Naive B cell (primary cell): ENCODE results near the gene GNL3L. TPM values are rescaled to one million over a fixed set of nuclear protein-coding genes. Genes with fewer than 3 reads are reported as not detected.

ENCODE experiments used
- ATAC-seq, 2 donors: fragments of 150-1000 bp; cut with Tn5 transposase; 2 replicates each; pipeline ENCODE4 v1.10.0; 2021; ENCODE audit warnings: low read depth in 2 of 2, mild to moderate bottlenecking in 2 of 2, moderate library complexity in 2 of 2
- DNase-seq: peaks from one replicate; pipeline ENCODE4 v3.0.0; 2022
- H3K27ac Mint-ChIP-seq, 6 donors: one replicate each; pipeline ENCODE4 v1.8.0; 2020 to 2022; ENCODE audit warnings: mild to moderate bottlenecking in 6 of 6, mixed read lengths in 6 of 6, moderate library complexity in 5 of 6, inconsistent platforms in 2 of 6
- H3K27me3 Mint-ChIP-seq, 3 donors: one replicate each; pipeline ENCODE4 v1.8.0; 2021 to 2022; ENCODE audit warnings: mixed read lengths in 3 of 3, mild to moderate bottlenecking in 1 of 3
- H3K36me3 Mint-ChIP-seq, 2 donors: one replicate each; pipeline ENCODE4 v1.8.0; 2020 to 2022; ENCODE audit warnings: mixed read lengths in 2 of 2, inconsistent platforms in 1 of 2, mild to moderate bottlenecking in 1 of 2
- H3K4me1 Mint-ChIP-seq, 3 donors: one replicate each; pipeline ENCODE4 v1.8.0; 2020 to 2022; ENCODE audit warnings: mixed read lengths in 3 of 3, inconsistent platforms in 1 of 3, mild to moderate bottlenecking in 1 of 3, moderate library complexity in 1 of 3
- H3K4me3 Mint-ChIP-seq, 8 donors: one replicate each; pipeline ENCODE4 v1.8.0; 2020 to 2022; ENCODE audit warnings: mild to moderate bottlenecking in 8 of 8, mixed read lengths in 8 of 8, moderate library complexity in 8 of 8, inconsistent platforms in 2 of 8
- H3K9me3 Mint-ChIP-seq, 7 donors: one replicate each; pipeline ENCODE4 v1.8.0; 2020 to 2022; ENCODE audit warnings: mixed read lengths in 7 of 7, mild to moderate bottlenecking in 5 of 7, inconsistent platforms in 2 of 7, moderate library complexity in 1 of 7
- polyA plus RNA-seq, 6 donors: library from polyadenylated mRNA; unstranded; fragments of 300-500 nt; fragmentation: Illumina TruSeq; gene quantifications; one replicate each; pipeline ENCODE4 v1.2.3, GENCODE V29; 2021; ENCODE audit warnings: low read depth in 6 of 6

Gene GNL3L
- polyA plus RNA-seq, 6 donors from 2014 or later: 15.1 to 35.4 (median 27.4) TPM

DNA sequence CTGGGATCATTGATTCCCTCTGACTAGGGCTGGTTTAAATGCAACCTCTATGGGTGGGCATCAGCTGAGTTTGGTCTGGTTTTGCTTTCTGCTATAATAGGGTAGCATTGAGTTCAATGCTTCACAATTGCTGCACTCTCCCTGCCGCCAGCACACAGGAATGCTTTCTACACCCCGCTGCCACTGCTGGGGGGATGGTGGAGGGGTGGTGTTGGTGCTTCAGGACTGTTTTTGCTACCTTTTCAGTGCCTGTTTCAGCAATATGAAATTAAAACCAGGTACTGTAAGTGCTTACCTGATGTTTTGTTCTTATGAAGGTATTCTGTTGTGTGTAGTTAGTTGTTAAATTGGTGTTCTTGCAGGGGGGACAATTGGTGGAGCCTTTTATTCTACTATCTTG is 67.7 kb downstream of the GNL3L start:
- no peaks in the 10 kb centered on the region for H3K36me3 Mint-ChIP-seq
- no peaks in the 10 kb centered on the region for H3K27me3 Mint-ChIP-seq
- H3K9me3 Mint-ChIP-seq: peaks cover 0 to 20% (median 7%) of the 10 kb centered on the region in 7 donors
- H3K4me1 Mint-ChIP-seq: peaks cover 0 to 3% (median 0%) of the 10 kb centered on the region in 3 donors
- ATAC-seq (no peak), DNase-seq (no peak)
- H3K4me3 Mint-ChIP-seq: no peak overlapping the region
- no peak overlapping the region for H3K27ac Mint-ChIP-seq

- no peak for ATAC-seq
- H3K4me1 Mint-ChIP-seq: peaks cover 0 to 9% (median 4%) of the 10 kb centered on the region in 3 donors
- no peaks in the 10 kb centered on the region for H3K36me3 Mint-ChIP-seq
Observed at GRCh38 chrX:54602563-54602962, 72.5 kb downstream of the GNL3L start.

More at GRCh38 chrX:54602563-54602962, 72.5 kb downstream of the GNL3L start:
- Mint-ChIP-seq H3K4me3 (no peak overlapping the region), H3K27ac (no peak overlapping the region), H3K9me3 (no peaks in the 10 kb centered on the region), H3K27me3 (no peaks in the 10 kb centered on the region)
- DNase-seq: no peak

Other genes with a start within 250 kb of the GNL3L start
- under 1 TPM in 4 of 6 donors, not detected in 2; 0.34 to 0.60 (median 0.41) TPM for gene WNK3, start 172.2 kb upstream of the GNL3L start, polyA plus RNA-seq
- gene TSR2, start 89.8 kb upstream of the GNL3L start, polyA plus RNA-seq: 10 to 100 TPM; 63.7 to 91.9 (median 71.3) TPM
- under 1 TPM; 0.50 to 0.95 (median 0.79) TPM for gene FGD1, start 34.0 kb upstream of the GNL3L start, polyA plus RNA-seq